Gastroesophageal sphincter (tissue), 3 donors: ENCODE measurements around the gene S100A7.

Source experiments
- CTCF ChIP-seq, 4 experiments: fragments of 200-600 bp in 2 of 4; fragments of 450-650 bp in 2 of 4; sonication (generic) in 1 of 4; IDR thresholded peaks; one replicate each; pipeline ENCODE4 v1.5.1; 2017 to 2019; ENCODE audit warnings: antibody characterized with exemption in 4 of 4, mild to moderate bottlenecking in 2 of 4, moderate library complexity in 2 of 4
- EP300 ChIP-seq: sonication (generic); formaldehyde crosslinking; IDR thresholded peaks from one replicate; pipeline ENCODE4 v1.6.1; 2017; ENCODE audit warnings: antibody characterized with exemption, mild to moderate bottlenecking

DNA sequence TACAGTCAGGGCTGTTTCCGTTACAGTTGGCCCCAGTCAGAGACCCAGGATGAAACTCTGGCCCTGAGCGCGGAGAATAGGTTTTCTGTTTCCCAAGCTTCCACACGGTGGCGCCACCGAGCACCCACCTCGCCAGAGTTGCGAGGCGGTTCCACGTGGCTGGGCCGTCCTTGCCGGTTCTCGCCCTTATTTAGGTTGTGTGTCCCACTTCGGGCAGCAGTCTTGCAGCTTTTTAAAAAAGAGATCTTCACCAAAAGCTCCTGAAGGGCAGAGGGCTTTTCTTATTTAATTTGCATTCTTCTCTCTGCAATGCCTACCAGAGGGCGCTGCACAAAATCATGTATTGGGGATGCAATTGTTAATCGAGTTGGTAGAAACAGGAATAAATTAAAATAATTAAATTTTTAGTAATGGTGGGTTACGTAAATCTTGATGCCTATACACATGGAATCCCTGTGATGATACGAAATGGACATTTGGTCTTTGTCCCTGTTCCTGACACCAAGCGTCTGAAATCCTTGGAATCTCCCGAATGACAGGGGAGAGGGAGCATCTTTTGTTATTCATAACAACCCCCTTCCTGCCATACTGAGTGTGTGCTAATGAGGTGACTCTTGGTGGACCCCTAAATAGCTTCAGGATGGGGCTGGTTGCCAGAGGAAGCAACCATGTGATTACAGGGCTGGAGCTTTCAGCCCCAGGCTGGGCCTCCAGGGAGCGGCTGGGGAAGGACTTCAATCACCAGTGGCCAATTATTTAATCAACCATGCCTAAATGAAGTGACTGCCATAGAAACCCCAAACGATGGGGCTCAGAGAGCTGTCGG lies 5.6 kb upstream of the S100A7 start:
- TF ChIP-seq CTCF (IDR thresholded peaks at IDR 0.05) = peak; percentile 54 to 85 (median 68)
- TF ChIP-seq EP300 = no peak
